ENCODE data around the gene XPNPEP3.

Gene XPNPEP3

GRCh38 chr22:40889116-40889515, 32.2 kb downstream of the XPNPEP3 start:
- no peak overlapping the region for H3K4me2 ChIP-seq (ENCODE audit: low read length)
- no peak overlapping the region for H2AFZ ChIP-seq (ENCODE audit: low read length)
- no peaks in the 10 kb centered on the region for H3K9me3 ChIP-seq (ENCODE audit: low read length)
- no peaks in the 10 kb centered on the region for H3K4me1 ChIP-seq (ENCODE audit: insufficient read depth, low read length, severe bottlenecking)
- no peaks in the 10 kb centered on the region for H4K20me1 ChIP-seq (ENCODE audit: insufficient read depth, low read length)
- TF ChIP-seq CTCF (IDR thresholded peaks at IDR 0.05; ENCODE audit: low read length) (no peak), EZH2 (IDR thresholded peaks at IDR 0.05; ENCODE audit: borderline replicate concordance, low read length) (no peak)
- H3K9ac ChIP-seq (ENCODE audit: low read length) = no peak overlapping the region
- H3K27me3 ChIP-seq (ENCODE audit: insufficient read depth, low read length) = no peaks in the 10 kb centered on the region
- peaks cover 43% of the 10 kb centered on the region for H3K36me3 ChIP-seq (ENCODE audit: insufficient read depth, low read length)
- H3K9me2 ChIP-seq (ENCODE audit: low read depth, low read length) = no peaks in the 10 kb centered on the region
- no peak overlapping the region for H3K4me3 ChIP-seq (ENCODE audit: low read depth, low read length, poor library complexity, severe bottlenecking)
- H3K79me2 ChIP-seq (ENCODE audit: insufficient read depth, low read length) = no peaks in the 10 kb centered on the region
- H3K27ac ChIP-seq (ENCODE audit: low read depth, low read length, poor library complexity, severe bottlenecking) = no peak overlapping the region
- H3F3A ChIP-seq (ENCODE audit: insufficient read depth, low read length) = no peaks in the 10 kb centered on the region

GRCh38 chr22:40890881-40891280, 33.9 kb downstream of the XPNPEP3 start:
- Histone ChIP-seq H3K9me3 (ENCODE audit: low read length) (no peaks in the 10 kb centered on the region), H2AFZ (ENCODE audit: low read length) (no peak overlapping the region), H4K20me1 (ENCODE audit: insufficient read depth, low read length) (no peaks in the 10 kb centered on the region), H3K9ac (ENCODE audit: low read length) (no peak overlapping the region), H3K79me2 (ENCODE audit: insufficient read depth, low read length) (no peaks in the 10 kb centered on the region), H3K4me2 (ENCODE audit: low read length) (no peak overlapping the region), H3K27ac (ENCODE audit: low read depth, low read length, poor library complexity, severe bottlenecking) (no peak overlapping the region), H3F3A (ENCODE audit: insufficient read depth, low read length) (no peaks in the 10 kb centered on the region), H3K27me3 (ENCODE audit: insufficient read depth, low read length) (no peaks in the 10 kb centered on the region), H3K4me3 (ENCODE audit: low read depth, low read length, poor library complexity, severe bottlenecking) (no peak overlapping the region), H3K9me2 (ENCODE audit: low read depth, low read length) (no peaks in the 10 kb centered on the region), H3K36me3 (ENCODE audit: insufficient read depth, low read length) (peaks cover 40% of the 10 kb centered on the region), H3K4me1 (ENCODE audit: insufficient read depth, low read length, severe bottlenecking) (no peaks in the 10 kb centered on the region)
- TF ChIP-seq EZH2 (IDR thresholded peaks at IDR 0.05; ENCODE audit: borderline replicate concordance, low read length) (no peak), CTCF (IDR thresholded peaks at IDR 0.05; ENCODE audit: low read length) (no peak)

GRCh38 chr22:40894417-40894816, 37.5 kb downstream of the XPNPEP3 start:
- H2AFZ ChIP-seq (ENCODE audit: low read length) = no peak overlapping the region
- no peaks in the 10 kb centered on the region for H3K9me2 ChIP-seq (ENCODE audit: low read depth, low read length)
- no peaks in the 10 kb centered on the region for H3K27me3 ChIP-seq (ENCODE audit: insufficient read depth, low read length)
- no peak overlapping the region for H3K9ac ChIP-seq (ENCODE audit: low read length)
- peaks cover 8% of the 10 kb centered on the region for H3K4me1 ChIP-seq (ENCODE audit: insufficient read depth, low read length, severe bottlenecking)
- no peak overlapping the region for H3K27ac ChIP-seq (ENCODE audit: low read depth, low read length, poor library complexity, severe bottlenecking)
- peaks cover 7% of the 10 kb centered on the region for H3K36me3 ChIP-seq (ENCODE audit: insufficient read depth, low read length)
- no peak overlapping the region for H3K4me2 ChIP-seq (ENCODE audit: low read length)
- no peaks in the 10 kb centered on the region for H4K20me1 ChIP-seq (ENCODE audit: insufficient read depth, low read length)
- no peaks in the 10 kb centered on the region for H3K79me2 ChIP-seq (ENCODE audit: insufficient read depth, low read length)
- TF ChIP-seq EZH2 (IDR thresholded peaks at IDR 0.05; ENCODE audit: borderline replicate concordance, low read length) (no peak), CTCF (IDR thresholded peaks at IDR 0.05; ENCODE audit: low read length) (no peak)
- no peak overlapping the region for H3K4me3 ChIP-seq (ENCODE audit: low read depth, low read length, poor library complexity, severe bottlenecking)
- H3K9me3 ChIP-seq (ENCODE audit: low read length) = no peaks in the 10 kb centered on the region
- H3F3A ChIP-seq (ENCODE audit: insufficient read depth, low read length) = no peaks in the 10 kb centered on the region
